Activated naive CD4-positive, alpha-beta T cell treated with anti-CD3 and anti-CD28 coated beads for 36 hours (primary cell): ENCODE data around the gene GPRIN3. TPM values are rescaled to one million over a fixed set of nuclear protein-coding genes. Genes with fewer than 3 reads are reported as not detected.

Source experiments
- CTCF ChIA-PET: fragments of 350-600 bp; sonication (Branson Sonifier 250); formaldehyde crosslinking; loops from one replicate; lab custom pipeline; 2021; ENCODE audit warnings: antibody characterized with exemption; lab: Charles Lee
- DNase-seq: peaks from one replicate; pipeline ENCODE4 v3.0.0-alpha.2; 2020
- H3K27ac Mint-ChIP-seq: one replicate; pipeline ENCODE4 v1.8.0; 2021; ENCODE audit warnings: mild to moderate bottlenecking, mixed read lengths
- H3K27me3 Mint-ChIP-seq: one replicate; pipeline ENCODE4 v1.8.0; 2021; ENCODE audit warnings: low read depth, mixed read lengths
- H3K36me3 Mint-ChIP-seq: one replicate; pipeline ENCODE4 v1.8.0; 2021; ENCODE audit warnings: low read depth, mixed read lengths
- H3K4me1 Mint-ChIP-seq: one replicate; pipeline ENCODE4 v1.8.0; 2021; ENCODE audit warnings: low read depth, mixed read lengths
- H3K4me3 Mint-ChIP-seq: one replicate; pipeline ENCODE4 v1.8.0; 2021; ENCODE audit warnings: mild to moderate bottlenecking, moderate library complexity, mixed read lengths
- H3K9me3 Mint-ChIP-seq: one replicate; pipeline ENCODE4 v1.8.0; 2021; ENCODE audit warnings: mixed read lengths
- intact Hi-C: fragments of 100-400 bp; cut with micrococcal nuclease; formaldehyde crosslinking; loops from one replicate; pipeline ENCODE4 v1.15.1; 2023
- total RNA-seq, 2 experiments: library from RNA; stranded (reverse); gene quantifications; one replicate each; pipeline ENCODE4 v1.2.3, GENCODE V29; 2021

The GPRIN3 gene
- total RNA-seq, 2 experiments from 2014 or later = 8.6 to 8.8 TPM

DNA sequence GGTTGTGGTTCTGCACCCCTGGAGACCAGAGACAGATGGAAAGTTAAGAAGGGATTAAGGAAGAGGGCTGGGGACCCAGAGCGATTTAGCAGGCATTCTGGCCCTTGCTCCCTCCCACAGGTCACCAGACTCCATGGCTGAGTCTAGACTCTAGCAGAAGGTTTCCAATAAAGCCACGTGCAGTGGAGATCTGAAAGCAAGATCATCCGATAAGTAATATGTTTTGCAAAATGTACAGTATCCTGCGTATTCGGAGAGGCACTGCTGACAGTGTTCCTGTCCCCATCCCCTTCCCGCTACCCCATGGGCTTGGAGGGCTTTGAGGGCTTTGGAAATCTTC, 531 bp upstream of the GPRIN3 start:
- peaks cover 51% of the 10 kb centered on the region for H3K4me1 Mint-ChIP-seq
- peaks cover 7% of the 10 kb centered on the region for H3K36me3 Mint-ChIP-seq
- no peak for DNase-seq
- intact Hi-C loops = loop anchor here (10.0 kb wide), 1 partner anchor 783 kb away; the partner anchor contains the start of gene PYURF
- H3K9me3 Mint-ChIP-seq = no peaks in the 10 kb centered on the region
- no peak overlapping the region for H3K27ac Mint-ChIP-seq
- no peaks in the 10 kb centered on the region for H3K27me3 Mint-ChIP-seq
- CTCF ChIA-PET = interaction anchor here (0.6 to 1.1 kb wide), 4 partner anchors 9 to 50 kb away, joined by 3 to 4 read pairs (median 3); no protein-coding TSS in a partner anchor
- peak overlapping the region; percentile 90 for H3K4me3 Mint-ChIP-seq

DNA sequence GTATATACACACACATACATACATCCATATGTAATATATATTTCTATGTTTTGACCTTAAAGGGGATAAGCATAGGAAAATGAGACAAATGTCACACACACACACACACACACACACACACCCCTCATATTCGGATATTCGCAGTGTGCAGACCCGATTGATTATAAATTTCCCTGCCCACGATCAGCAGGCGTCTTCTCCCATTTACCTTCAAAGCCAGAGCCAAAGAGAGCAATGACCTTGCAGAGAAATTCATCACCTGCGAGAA, 488 bp downstream of the GPRIN3 start:
- H3K27ac Mint-ChIP-seq = peak overlapping the region; percentile 78
- DNase-seq = no peak
- H3K9me3 Mint-ChIP-seq = no peaks in the 10 kb centered on the region
- CTCF ChIA-PET = interaction anchor here (1.1 kb wide), 1 partner anchor 10 kb away, joined by 4 read pairs; no protein-coding TSS in a partner anchor
- H3K4me3 Mint-ChIP-seq = peak overlapping the region; percentile 90
- peaks cover 7% of the 10 kb centered on the region for H3K36me3 Mint-ChIP-seq
- intact Hi-C loops = loop anchor here (1.0 to 10.0 kb wide), 5 partner anchors 9 to 782 kb away; partner anchors contain the start of gene PYURF
- peaks cover 59% of the 10 kb centered on the region for H3K4me1 Mint-ChIP-seq
- no peaks in the 10 kb centered on the region for H3K27me3 Mint-ChIP-seq

DNA sequence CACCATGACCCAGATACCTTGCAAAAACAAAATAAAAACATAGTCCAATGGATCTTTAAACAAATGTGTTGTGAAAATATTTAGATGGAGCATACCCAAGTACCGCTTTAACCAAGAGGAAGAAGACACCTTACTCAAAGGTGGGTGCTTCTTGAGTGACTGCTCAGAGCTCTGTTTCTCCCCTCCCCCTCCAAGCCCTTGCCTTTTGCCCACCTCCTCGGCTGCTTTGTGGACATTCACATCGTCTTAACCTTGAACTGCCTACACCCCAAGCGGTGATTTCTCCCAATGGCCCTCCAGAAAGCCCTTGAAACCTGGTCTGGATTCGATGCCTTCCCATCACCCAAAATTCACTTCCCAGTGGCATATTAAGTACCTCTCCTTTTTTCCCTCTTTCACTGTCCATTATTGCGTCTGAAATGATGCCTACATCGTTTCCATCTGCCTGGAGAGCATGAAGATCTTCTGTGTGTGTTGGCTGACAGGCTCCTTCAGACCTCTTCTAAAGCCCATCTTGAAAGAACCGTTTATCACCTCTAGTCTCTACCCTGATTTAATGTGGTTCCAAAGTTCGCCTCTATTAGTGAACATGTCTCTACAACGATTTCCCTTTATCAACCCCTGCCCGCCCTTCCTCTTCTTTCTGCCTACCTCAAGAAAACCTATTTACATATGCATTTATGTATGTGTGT, 968 bp downstream of the GPRIN3 start:
- peaks cover 7% of the 10 kb centered on the region for H3K36me3 Mint-ChIP-seq
- peak overlapping the region; percentile 78 for H3K27ac Mint-ChIP-seq
- no peaks in the 10 kb centered on the region for H3K9me3 Mint-ChIP-seq
- DNase-seq = no peak
- H3K4me1 Mint-ChIP-seq = peaks cover 64% of the 10 kb centered on the region
- no peaks in the 10 kb centered on the region for H3K27me3 Mint-ChIP-seq
- intact Hi-C loops = loop anchor here (1.0 to 10.0 kb wide), 5 partner anchors 8 to 782 kb away; partner anchors contain the start of gene PYURF
- H3K4me3 Mint-ChIP-seq = peak overlapping the region; percentile 90
- CTCF ChIA-PET = interaction anchor here (1.2 kb wide), 1 partner anchor 132 kb away, joined by 3 read pairs; no protein-coding TSS in a partner anchor

DNA sequence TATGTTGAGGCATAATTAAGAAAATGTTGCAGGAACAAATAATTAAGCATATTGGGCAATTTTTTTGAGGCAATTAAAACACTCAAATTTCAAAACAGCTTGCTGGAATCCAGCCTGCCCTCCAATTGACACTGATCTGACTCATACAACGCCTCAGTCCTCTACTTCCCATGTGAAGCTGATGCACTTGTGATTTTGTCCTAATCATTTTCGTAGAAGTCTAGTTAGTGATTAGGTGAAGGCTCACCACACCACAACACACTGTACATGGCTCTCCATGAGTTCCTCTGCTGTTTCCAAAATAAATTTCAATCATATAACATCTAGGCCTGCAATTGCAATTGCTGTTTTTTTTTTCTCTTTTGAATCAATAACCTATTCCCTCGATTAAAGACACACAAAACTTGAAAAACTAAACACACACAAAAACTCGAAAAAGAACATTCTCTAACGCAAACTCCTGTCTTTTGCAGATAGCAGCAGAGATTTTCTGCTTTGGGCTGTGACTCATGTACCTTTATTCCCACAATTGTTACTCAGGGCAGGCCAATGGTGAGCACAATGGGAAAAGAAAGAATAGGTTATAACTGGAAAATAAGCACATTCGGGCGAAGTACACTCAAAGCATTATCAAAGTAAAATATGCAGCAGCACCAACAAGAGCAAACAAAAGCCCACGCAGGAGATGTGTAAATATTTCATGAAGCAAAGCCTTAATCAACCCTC, 1.7 kb downstream of the GPRIN3 start:
- Mint-ChIP-seq H3K4me3 (peak overlapping the region; percentile 90), H3K27me3 (no peaks in the 10 kb centered on the region), H3K36me3 (peaks cover 7% of the 10 kb centered on the region), H3K4me1 (peaks cover 71% of the 10 kb centered on the region), H3K27ac (peak overlapping the region; percentile 78), H3K9me3 (no peaks in the 10 kb centered on the region)
- CTCF ChIA-PET = interaction anchor here (0.8 to 2.5 kb wide), 6 partner anchors 9 to 133 kb away, joined by 3 to 5 read pairs (median 3); no protein-coding TSS in a partner anchor
- DNase-seq = peak; percentile 57
- intact Hi-C loops = loop anchor here (2.0 to 10.0 kb wide), 2 partner anchors 31 to 781 kb away; partner anchors contain the start of gene PYURF

DNA sequence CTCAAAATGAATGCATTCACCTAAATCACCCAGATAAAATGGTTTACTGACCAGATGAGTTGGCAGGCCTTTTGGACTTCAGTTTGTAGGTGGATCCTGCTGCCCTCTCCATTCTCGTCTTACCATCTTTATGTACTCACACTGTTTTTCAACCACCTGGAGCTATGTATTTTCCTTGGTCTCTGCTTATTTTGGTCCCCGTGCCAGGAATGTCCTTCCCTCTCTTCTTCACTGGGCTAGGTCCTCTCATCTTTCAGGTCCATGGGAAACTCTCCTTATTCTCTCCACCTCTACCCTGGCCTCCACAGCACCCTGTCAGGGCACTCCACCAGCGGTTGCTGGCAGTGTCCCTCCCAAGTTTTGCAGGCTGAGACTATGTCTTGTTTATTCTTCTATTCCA, 2.6 kb downstream of the GPRIN3 start:
- Mint-ChIP-seq H3K27me3 (no peaks in the 10 kb centered on the region), H3K9me3 (no peaks in the 10 kb centered on the region), H3K4me1 (peaks cover 73% of the 10 kb centered on the region), H3K27ac (peak overlapping the region; percentile 50), H3K36me3 (peaks cover 7% of the 10 kb centered on the region), H3K4me3 (peak overlapping the region; percentile 41)
- DNase-seq = no peak
- intact Hi-C loops = loop anchor here (10.0 kb wide), 1 partner anchor 780 kb away; the partner anchor contains the start of gene PYURF
- CTCF ChIA-PET = interaction anchor here (0.8 to 2.5 kb wide), 4 partner anchors 8 to 79 kb away, joined by 3 to 5 read pairs (median 3); no protein-coding TSS in a partner anchor

DNA sequence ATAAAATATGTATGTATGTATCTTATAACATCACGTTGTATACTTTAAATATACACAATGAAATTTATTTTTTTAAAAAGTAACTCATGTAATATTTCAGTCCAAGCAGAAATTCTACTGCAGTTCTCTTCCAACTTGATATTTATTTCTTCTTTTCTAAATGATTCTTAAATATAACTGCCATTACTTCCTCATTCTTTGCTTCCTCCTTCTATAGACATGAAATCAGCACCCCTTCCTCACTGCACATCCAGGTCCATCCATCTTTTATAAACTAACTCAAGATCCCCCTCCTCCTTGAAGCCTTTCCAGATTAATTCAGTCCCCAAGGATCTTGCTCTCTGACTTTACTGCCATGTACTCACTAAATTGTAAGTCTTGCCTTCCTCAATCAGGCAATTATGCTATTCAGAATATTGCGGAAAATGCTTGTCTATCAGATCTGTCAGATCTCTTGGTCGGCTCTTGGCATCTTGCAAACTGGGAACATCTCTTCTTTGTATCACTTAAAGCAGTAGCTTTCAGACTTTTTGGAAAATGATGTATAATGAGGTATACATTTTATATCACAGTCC, 3.7 kb downstream of the GPRIN3 start:
- peak overlapping the region; percentile 67 for H3K27ac Mint-ChIP-seq
- peaks cover 71% of the 10 kb centered on the region for H3K4me1 Mint-ChIP-seq
- intact Hi-C loops = loop anchor here (5.0 to 10.0 kb wide), 2 partner anchors 702 to 779 kb away; partner anchors contain the start of gene PYURF
- H3K9me3 Mint-ChIP-seq = no peaks in the 10 kb centered on the region
- no peaks in the 10 kb centered on the region for H3K27me3 Mint-ChIP-seq
- no peak for DNase-seq
- H3K4me3 Mint-ChIP-seq = peak overlapping the region; percentile 27
- CTCF ChIA-PET = interaction anchor here (2.5 kb wide), 1 partner anchor 9 kb away, joined by 5 read pairs; no protein-coding TSS in a partner anchor
- H3K36me3 Mint-ChIP-seq = peaks cover 7% of the 10 kb centered on the region

DNA sequence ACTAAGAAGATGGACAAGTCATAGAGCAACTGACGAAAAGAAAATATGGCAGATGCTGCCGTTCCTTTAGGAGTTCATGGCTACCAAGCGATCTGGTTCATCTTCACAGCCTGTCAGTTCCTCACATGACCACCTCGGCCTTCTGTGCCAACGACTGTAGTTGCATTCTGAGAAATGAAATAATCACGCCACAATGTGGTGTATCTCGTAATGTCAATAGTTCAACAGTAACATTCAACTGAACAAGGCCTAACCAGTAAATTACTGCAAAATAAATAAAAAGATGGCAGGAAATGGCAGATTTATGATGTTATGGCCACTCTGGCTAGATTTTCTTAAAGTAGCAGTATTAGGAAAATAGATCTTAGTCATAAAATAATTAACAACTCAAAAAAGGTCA, 4.4 kb downstream of the GPRIN3 start:
- no peaks in the 10 kb centered on the region for H3K9me3 Mint-ChIP-seq
- peaks cover 7% of the 10 kb centered on the region for H3K36me3 Mint-ChIP-seq
- no peaks in the 10 kb centered on the region for H3K27me3 Mint-ChIP-seq
- peaks cover 69% of the 10 kb centered on the region for H3K4me1 Mint-ChIP-seq
- peak overlapping the region; percentile 36 for H3K4me3 Mint-ChIP-seq
- CTCF ChIA-PET = interaction anchor here (1.1 to 4.7 kb wide), 4 partner anchors 14 to 132 kb away, joined by 3 to 20 read pairs (median 6); no protein-coding TSS in a partner anchor
- intact Hi-C loops = loop anchor here (5.0 to 10.0 kb wide), 2 partner anchors 701 to 778 kb away; partner anchors contain the start of gene PYURF
- H3K27ac Mint-ChIP-seq = peak overlapping the region; percentile 83
- peak; percentile 46 for DNase-seq

DNA sequence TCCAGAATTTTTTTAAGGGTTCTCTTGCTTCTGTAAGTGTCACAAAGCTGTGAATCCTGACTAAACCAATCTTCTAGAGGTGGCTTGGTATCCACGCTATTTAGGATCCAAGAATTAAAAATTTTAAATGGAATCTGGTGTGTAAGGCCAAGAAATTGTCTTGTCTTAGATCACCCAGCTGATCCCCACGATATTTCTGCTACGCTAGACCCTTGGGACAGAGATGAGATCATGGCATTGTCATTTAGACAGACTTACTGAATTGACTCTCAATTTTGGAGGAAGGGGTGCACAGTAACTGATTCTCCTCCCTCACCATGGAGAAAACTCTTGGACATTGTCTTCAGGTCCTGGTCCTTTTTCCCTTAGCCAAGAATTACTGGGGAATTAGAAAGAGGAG, 5.7 kb downstream of the GPRIN3 start:
- no peaks in the 10 kb centered on the region for H3K27me3 Mint-ChIP-seq
- H3K9me3 Mint-ChIP-seq = no peaks in the 10 kb centered on the region
- H3K4me1 Mint-ChIP-seq = peaks cover 77% of the 10 kb centered on the region
- intact Hi-C loops = loop anchor here (1.0 to 10.0 kb wide), 3 partner anchors 11 to 777 kb away; partner anchors contain the start of gene PYURF
- H3K4me3 Mint-ChIP-seq = no peak overlapping the region
- CTCF ChIA-PET = interaction anchor here (1.1 to 4.7 kb wide), 4 partner anchors 9 to 76 kb away, joined by 3 to 20 read pairs (median 6); no protein-coding TSS in a partner anchor
- H3K36me3 Mint-ChIP-seq = peaks cover 7% of the 10 kb centered on the region
- DNase-seq = no peak
- H3K27ac Mint-ChIP-seq = peak overlapping the region; percentile 79

DNA sequence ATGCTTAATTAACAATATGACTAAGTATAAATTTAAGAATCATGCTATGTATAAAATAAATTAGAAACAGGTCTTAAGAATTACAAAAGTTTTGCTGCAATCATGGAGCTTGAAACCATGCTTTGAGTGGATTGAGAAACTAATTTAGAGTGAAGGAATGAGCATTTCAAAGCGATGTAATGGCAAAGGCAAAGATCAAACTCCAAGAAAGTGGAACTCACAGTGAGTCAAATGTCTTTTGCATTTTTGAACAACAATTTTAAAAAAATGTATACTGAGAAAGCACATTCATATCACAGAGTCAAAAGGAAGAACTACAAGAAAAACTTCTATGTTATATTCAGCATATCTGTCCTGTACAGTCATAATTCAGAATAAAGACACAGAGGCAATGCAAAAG, 6.6 kb downstream of the GPRIN3 start:
- H3K27ac Mint-ChIP-seq = peak overlapping the region; percentile 79
- peaks cover 4% of the 10 kb centered on the region for H3K36me3 Mint-ChIP-seq
- CTCF ChIA-PET = interaction anchor here (0.6 to 4.7 kb wide), 6 partner anchors 10 to 137 kb away, joined by 3 to 20 read pairs (median 4); no protein-coding TSS in a partner anchor
- intact Hi-C loops = loop anchor here (1.0 to 10.0 kb wide), 3 partner anchors 10 to 776 kb away; partner anchors contain the start of gene PYURF
- no peak for DNase-seq
- no peaks in the 10 kb centered on the region for H3K9me3 Mint-ChIP-seq
- peaks cover 77% of the 10 kb centered on the region for H3K4me1 Mint-ChIP-seq
- H3K4me3 Mint-ChIP-seq = peak overlapping the region; percentile 30
- H3K27me3 Mint-ChIP-seq = no peaks in the 10 kb centered on the region

DNA sequence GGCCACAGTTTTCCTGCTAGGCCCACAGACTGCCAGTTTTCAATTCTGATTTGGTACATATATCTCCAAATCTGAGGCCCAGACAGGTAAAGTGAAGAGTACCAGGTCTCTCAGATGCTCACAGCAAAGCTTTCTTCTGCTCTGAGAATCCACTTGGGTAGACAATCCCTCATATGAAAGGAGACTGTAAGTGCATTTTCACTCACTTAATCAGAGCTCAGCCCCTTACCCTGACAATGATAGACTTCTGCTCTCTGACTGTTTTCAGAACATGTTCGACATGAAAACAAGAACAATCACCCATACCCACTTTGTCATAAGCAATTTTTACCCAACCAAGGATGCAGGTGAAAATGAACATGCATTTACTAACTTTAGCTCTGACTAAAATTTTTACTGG, 7.1 kb downstream of the GPRIN3 start:
- no peak for DNase-seq
- H3K27me3 Mint-ChIP-seq = no peaks in the 10 kb centered on the region
- no peaks in the 10 kb centered on the region for H3K9me3 Mint-ChIP-seq
- CTCF ChIA-PET = interaction anchor here (0.6 to 4.7 kb wide), 6 partner anchors 9 to 138 kb away, joined by 3 to 20 read pairs (median 4); no protein-coding TSS in a partner anchor
- H3K27ac Mint-ChIP-seq = peak overlapping the region; percentile 73
- peak overlapping the region; percentile 44 for H3K4me3 Mint-ChIP-seq
- H3K36me3 Mint-ChIP-seq = peaks cover 4% of the 10 kb centered on the region
- H3K4me1 Mint-ChIP-seq = peaks cover 74% of the 10 kb centered on the region
- intact Hi-C loops = loop anchor here (5.0 to 10.0 kb wide), 2 partner anchors 698 to 776 kb away; partner anchors contain the start of gene PYURF

DNA sequence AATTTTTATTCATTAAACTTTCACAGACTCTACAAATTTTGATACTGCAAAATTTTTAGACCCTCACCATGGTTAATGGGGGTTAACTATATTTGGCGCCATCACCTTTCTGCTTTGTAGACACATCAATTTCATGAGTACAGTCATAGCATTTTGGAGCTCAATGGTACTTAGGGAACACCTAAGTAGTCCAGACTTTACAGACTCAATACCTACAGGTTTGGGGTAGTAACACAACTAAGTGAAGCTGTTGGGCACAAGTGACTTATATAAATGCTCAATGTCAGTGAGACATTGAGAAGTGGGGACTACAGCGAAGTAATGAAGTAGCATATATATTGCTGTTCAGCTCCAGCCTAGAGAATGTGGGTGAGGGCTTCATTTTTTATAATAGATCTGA, 7.5 kb downstream of the GPRIN3 start:
- H3K27ac Mint-ChIP-seq = peak overlapping the region; percentile 73
- peaks cover 74% of the 10 kb centered on the region for H3K4me1 Mint-ChIP-seq
- CTCF ChIA-PET = interaction anchor here (0.9 to 4.7 kb wide), 6 partner anchors 9 to 138 kb away, joined by 3 to 20 read pairs (median 6); no protein-coding TSS in a partner anchor
- peak overlapping the region; percentile 44 for H3K4me3 Mint-ChIP-seq
- H3K9me3 Mint-ChIP-seq = no peaks in the 10 kb centered on the region
- DNase-seq = no peak
- intact Hi-C loops = loop anchor here (5.0 to 10.0 kb wide), 2 partner anchors 698 to 775 kb away; partner anchors contain the start of gene PYURF
- peaks cover 3% of the 10 kb centered on the region for H3K36me3 Mint-ChIP-seq
- H3K27me3 Mint-ChIP-seq = no peaks in the 10 kb centered on the region
